Caco-2 (cell line): ENCODE results near the gene ALX4. TPM values are rescaled to one million over a fixed set of nuclear protein-coding genes. Genes with fewer than 3 reads are reported as not detected.

Experiments
- BruUV-seq: library from RNA; stranded (reverse); fragments of 400-500 nt; replicated peaks from 2 replicates; lab custom pipeline; 2021; lab: Mats Ljungman, UMichigan
- CTCF ChIA-PET: fragments of 300-600 bp; sonication (Branson Sonifier 250); formaldehyde crosslinking; loops from one replicate; lab custom pipeline; 2022; ENCODE audit warnings: antibody characterized with exemption; lab: Charles Lee
- POLR2A ChIA-PET: fragments of 300-600 bp; sonication (Branson Sonifier 250); formaldehyde crosslinking; loops from one replicate; lab custom pipeline; 2022; ENCODE audit warnings: antibody characterized with exemption; lab: Charles Lee
- DNase-seq, 2 experiments: peaks; one replicate each; pipeline versions ENCODE4 v3.0.0 to v3.0.0-alpha.2; 2020 to 2022
- H3K27me3 ChIP-seq: replicated peaks from 2 replicates; pipeline ENCODE4 v1.6.0; 2011; ENCODE audit warnings: low read length; ENCODE audit not compliant: control insufficient read depth, insufficient read depth
- H3K36me3 ChIP-seq: 2 replicates; pipeline ENCODE4 v1.5.1; 2011; ENCODE audit warnings: low read length; ENCODE audit not compliant: control insufficient read depth, insufficient read depth
- H3K4me1 ChIP-seq: fragments of 250-450 bp; sonication (Bioruptor Pico); 2 replicates; pipeline ENCODE4 v1.5.1; 2020; ENCODE audit warnings: mild to moderate bottlenecking
- H3K4me3 ChIP-seq: 2 replicates; pipeline ENCODE4 v1.5.1; 2011; ENCODE audit warnings: low read depth, mild to moderate bottlenecking, control low read depth, low read length
- H3K9me3 ChIP-seq: fragments of 250-450 bp; sonication (Bioruptor Pico); 2 replicates; pipeline ENCODE4 v1.5.1; 2020; ENCODE audit warnings: mild to moderate bottlenecking, moderate library complexity
- H3K27ac Mint-ChIP-seq: one replicate; pipeline ENCODE4 v1.8.0; 2022; ENCODE audit warnings: mixed read lengths; ENCODE audit not compliant: unreplicated experiment
- H3K27me3 Mint-ChIP-seq: one replicate; pipeline ENCODE4 v1.8.0; 2022; ENCODE audit warnings: mixed read lengths; ENCODE audit not compliant: insufficient read depth, unreplicated experiment
- H3K36me3 Mint-ChIP-seq: one replicate; pipeline ENCODE4 v1.8.0; 2022; ENCODE audit warnings: mild to moderate bottlenecking, mixed read lengths; ENCODE audit not compliant: insufficient read depth, unreplicated experiment
- H3K4me1 Mint-ChIP-seq: one replicate; pipeline ENCODE4 v1.8.0; 2022; ENCODE audit warnings: low read depth, mixed read lengths; ENCODE audit not compliant: unreplicated experiment
- H3K4me3 Mint-ChIP-seq: one replicate; pipeline ENCODE4 v1.8.0; 2022; ENCODE audit warnings: mild to moderate bottlenecking, moderate library complexity, mixed read lengths; ENCODE audit not compliant: unreplicated experiment
- H3K9me3 Mint-ChIP-seq: one replicate; pipeline ENCODE4 v1.8.0; 2022; ENCODE audit warnings: mixed read lengths; ENCODE audit not compliant: unreplicated experiment
- intact Hi-C: fragments of 100-400 bp; cut with micrococcal nuclease; formaldehyde crosslinking; loops from one replicate; pipeline ENCODE4 v1.10.0; 2022; ENCODE audit not compliant: unreplicated experiment
- total RNA-seq: library from RNA; stranded (reverse); gene quantifications from 2 replicates; pipeline ENCODE4 v1.2.3, GENCODE V29; 2022
- TF ChIP-seq, protein P1 (sequence below), 2 experiments: fragments of 200-600 bp in 1 of 2; IDR thresholded peaks; 1 replicate in 1 of 2; 2 replicates in 1 of 2; pipeline versions ENCODE4 v1.5.1 to v1.8.0; 2011 to 2022; ENCODE audit warnings: antibody characterized with exemption in 1 of 2, control low read depth in 1 of 2, inconsistent platforms in 1 of 2, low read depth in 1 of 2, low read length in 1 of 2, mild to moderate bottlenecking in 1 of 2, moderate library complexity in 1 of 2; ENCODE audit not compliant: insufficient read depth in 1 of 2, severe bottlenecking in 1 of 2, unreplicated experiment in 1 of 2

Gene ALX4
- total RNA-seq, 1 experiment from 2014 or later = 0.05 TPM

DNA sequence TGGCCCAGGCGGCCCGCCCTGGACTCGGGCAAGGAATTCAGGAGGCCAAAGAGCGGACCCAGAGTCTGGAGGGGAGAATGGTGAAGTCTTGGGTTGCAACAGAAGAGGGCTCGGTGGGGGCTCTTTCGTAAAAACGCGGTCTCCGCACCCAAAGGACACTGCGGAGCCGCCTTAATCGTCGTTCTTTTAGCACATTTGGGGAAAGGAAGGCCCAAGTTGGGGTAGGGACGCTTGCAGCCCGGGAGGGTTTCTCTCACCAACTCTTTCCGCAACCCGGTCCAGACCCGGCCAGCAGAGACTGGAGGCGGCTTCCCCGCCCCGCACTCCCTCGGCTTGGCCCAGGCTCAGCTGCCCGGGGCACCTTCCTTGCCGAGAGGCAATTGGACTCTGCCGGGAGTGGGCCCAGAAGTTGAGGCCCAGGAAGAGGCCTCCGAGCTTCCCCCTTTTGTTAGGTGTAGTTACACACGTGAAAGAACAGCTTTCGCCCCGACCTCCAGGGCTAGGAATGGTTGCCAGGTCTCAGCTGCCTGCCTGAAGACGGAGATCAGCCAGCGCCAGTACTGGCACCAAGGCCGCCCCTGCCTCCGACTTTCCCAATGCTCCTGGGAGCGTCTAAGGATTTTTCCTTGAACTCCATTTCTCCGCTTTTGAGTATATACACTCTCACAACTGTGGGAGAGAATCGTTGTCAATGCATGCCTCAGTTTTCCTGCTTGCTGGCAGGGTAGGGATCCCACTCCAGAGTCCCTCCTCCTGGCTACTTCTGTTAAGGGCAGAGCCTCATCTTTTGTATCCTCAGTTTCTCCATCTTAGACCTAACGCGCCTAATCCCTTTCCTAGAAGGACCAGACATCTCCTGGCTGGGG is 3.7 kb downstream of the ALX4 start:
- Histone ChIP-seq H3K36me3 (no peaks in the 10 kb centered on the region), H3K9me3 (no peaks in the 10 kb centered on the region), H3K4me1 (no peaks in the 10 kb centered on the region), H3K27me3 (no peaks in the 10 kb centered on the region), H3K4me3 (peak overlapping the region; percentile 36)
- TF ChIP-seq, protein P1, sequence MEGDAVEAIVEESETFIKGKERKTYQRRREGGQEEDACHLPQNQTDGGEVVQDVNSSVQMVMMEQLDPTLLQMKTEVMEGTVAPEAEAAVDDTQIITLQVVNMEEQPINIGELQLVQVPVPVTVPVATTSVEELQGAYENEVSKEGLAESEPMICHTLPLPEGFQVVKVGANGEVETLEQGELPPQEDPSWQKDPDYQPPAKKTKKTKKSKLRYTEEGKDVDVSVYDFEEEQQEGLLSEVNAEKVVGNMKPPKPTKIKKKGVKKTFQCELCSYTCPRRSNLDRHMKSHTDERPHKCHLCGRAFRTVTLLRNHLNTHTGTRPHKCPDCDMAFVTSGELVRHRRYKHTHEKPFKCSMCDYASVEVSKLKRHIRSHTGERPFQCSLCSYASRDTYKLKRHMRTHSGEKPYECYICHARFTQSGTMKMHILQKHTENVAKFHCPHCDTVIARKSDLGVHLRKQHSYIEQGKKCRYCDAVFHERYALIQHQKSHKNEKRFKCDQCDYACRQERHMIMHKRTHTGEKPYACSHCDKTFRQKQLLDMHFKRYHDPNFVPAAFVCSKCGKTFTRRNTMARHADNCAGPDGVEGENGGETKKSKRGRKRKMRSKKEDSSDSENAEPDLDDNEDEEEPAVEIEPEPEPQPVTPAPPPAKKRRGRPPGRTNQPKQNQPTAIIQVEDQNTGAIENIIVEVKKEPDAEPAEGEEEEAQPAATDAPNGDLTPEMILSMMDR (IDR thresholded peaks at IDR 0.05; ENCODE audit: insufficient read depth in 1 of 2, low read depth in 1 of 2, low read length in 1 of 2, severe bottlenecking in 1 of 2, unreplicated experiment in 1 of 2) = no peak
- H3K27ac Mint-ChIP-seq = peak overlapping the region; percentile 22
- no peaks in the 10 kb centered on the region for H3K4me1 Mint-ChIP-seq
- H3K36me3 Mint-ChIP-seq = no peaks in the 10 kb centered on the region
- no peaks in the 10 kb centered on the region for H3K9me3 Mint-ChIP-seq
- CTCF ChIA-PET = no interaction called here
- BruUV-seq = no TSS peak
- POLR2A ChIA-PET = no interaction called here
- peaks cover 3% of the 10 kb centered on the region for H3K27me3 Mint-ChIP-seq
- intact Hi-C loops = no loop called here
- H3K4me3 Mint-ChIP-seq = peak overlapping the region; percentile 71
- DNase-seq = no peak

DNA sequence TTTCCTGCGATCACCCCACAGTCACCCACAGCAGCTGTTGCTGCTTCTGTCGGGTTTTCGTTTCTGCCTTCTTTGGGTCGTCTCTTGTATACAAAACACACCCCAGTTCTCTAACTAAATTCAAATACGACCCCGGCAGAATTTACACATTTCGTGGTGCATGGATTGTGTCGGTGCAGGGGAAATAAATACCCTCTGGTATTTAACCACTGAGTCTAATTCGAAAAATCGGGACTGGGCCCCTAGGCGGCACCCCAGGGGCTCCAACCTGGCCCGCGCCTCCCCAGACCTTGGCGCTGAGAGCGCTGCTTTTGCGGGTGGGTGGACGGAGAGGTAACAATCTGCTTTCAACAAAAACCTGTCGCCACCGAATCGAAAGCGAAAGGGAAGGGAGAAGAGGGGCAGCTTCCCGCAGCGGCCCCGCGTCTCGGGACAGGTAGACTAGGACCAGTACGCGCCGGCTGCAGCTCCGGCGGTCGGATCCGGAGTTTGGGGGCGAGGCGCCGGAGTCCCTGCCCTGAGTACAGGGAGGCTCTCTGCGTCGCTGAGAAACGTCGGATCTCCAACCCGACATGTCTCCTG is 4.4 kb downstream of the ALX4 start:
- Mint-ChIP-seq H3K9me3 (no peaks in the 10 kb centered on the region), H3K36me3 (no peaks in the 10 kb centered on the region), H3K4me1 (no peaks in the 10 kb centered on the region), H3K27ac (peak overlapping the region; percentile 22), H3K27me3 (peaks cover 3% of the 10 kb centered on the region), H3K4me3 (peak overlapping the region; percentile 71)
- peak overlapping the region; percentile 36 for H3K4me3 ChIP-seq
- TF ChIP-seq, protein P1 (IDR thresholded peaks at IDR 0.05; ENCODE audit: insufficient read depth in 1 of 2, low read depth in 1 of 2, low read length in 1 of 2, severe bottlenecking in 1 of 2, unreplicated experiment in 1 of 2) = no peak
- H3K9me3 ChIP-seq = no peaks in the 10 kb centered on the region
- no peaks in the 10 kb centered on the region for H3K4me1 ChIP-seq
- ChIA-PET CTCF (no interaction called here), POLR2A (no interaction called here)
- no peaks in the 10 kb centered on the region for H3K36me3 ChIP-seq
- H3K27me3 ChIP-seq = no peaks in the 10 kb centered on the region
- no TSS peak for BruUV-seq
- peak in 1 of 2 experiments; percentile 25 for DNase-seq
- intact Hi-C loops = no loop called here

DNA sequence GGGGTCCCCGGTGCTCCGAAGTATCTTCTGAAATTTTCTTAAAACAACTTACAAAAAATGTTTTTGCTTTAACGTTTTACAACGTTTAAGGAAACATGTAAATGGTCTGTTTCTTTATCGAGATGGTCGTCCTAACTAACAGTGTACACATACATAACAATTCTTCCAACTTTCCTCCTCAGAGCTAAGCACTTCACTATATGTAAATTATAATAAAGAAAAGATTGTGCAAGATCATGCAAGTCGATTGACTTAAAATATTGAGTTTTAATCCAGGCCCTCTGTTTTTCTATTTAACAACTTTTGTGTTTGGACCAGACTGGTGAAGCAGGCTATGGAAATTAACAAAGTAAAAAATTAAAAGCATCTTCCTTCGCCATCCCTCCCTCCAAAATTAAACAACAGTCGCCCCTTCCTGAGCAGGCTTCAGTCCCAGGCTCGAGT is 4.9 kb downstream of the ALX4 start:
- no peak for DNase-seq
- intact Hi-C loops = no loop called here
- H3K4me1 Mint-ChIP-seq = no peaks in the 10 kb centered on the region
- no TSS peak for BruUV-seq
- H3K27ac Mint-ChIP-seq = no peak overlapping the region
- Histone ChIP-seq H3K9me3 (no peaks in the 10 kb centered on the region), H3K36me3 (no peaks in the 10 kb centered on the region), H3K4me1 (no peaks in the 10 kb centered on the region), H3K27me3 (no peaks in the 10 kb centered on the region), H3K4me3 (no peak overlapping the region)
- CTCF ChIA-PET = no interaction called here
- H3K27me3 Mint-ChIP-seq = peaks cover 3% of the 10 kb centered on the region
- TF ChIP-seq, protein P1 (IDR thresholded peaks at IDR 0.05; ENCODE audit: insufficient read depth in 1 of 2, low read depth in 1 of 2, low read length in 1 of 2, severe bottlenecking in 1 of 2, unreplicated experiment in 1 of 2) = no peak
- no peaks in the 10 kb centered on the region for H3K9me3 Mint-ChIP-seq
- H3K4me3 Mint-ChIP-seq = peak overlapping the region; percentile 71
- H3K36me3 Mint-ChIP-seq = no peaks in the 10 kb centered on the region
- POLR2A ChIA-PET = no interaction called here
